GM18508 (cell line): ENCODE measurements around the gene CHI3L2.

Source experiments
- ATAC-seq: cut with Tn5 transposase; IDR thresholded peaks from one replicate; pipeline ENCODE4 v1.9.1; 2021; ENCODE audit warnings: moderate number of reproducible peaks; ENCODE audit not compliant: insufficient read depth, unreplicated experiment

The CHI3L2 gene, protein sequence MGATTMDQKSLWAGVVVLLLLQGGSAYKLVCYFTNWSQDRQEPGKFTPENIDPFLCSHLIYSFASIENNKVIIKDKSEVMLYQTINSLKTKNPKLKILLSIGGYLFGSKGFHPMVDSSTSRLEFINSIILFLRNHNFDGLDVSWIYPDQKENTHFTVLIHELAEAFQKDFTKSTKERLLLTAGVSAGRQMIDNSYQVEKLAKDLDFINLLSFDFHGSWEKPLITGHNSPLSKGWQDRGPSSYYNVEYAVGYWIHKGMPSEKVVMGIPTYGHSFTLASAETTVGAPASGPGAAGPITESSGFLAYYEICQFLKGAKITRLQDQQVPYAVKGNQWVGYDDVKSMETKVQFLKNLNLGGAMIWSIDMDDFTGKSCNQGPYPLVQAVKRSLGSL

DNA sequence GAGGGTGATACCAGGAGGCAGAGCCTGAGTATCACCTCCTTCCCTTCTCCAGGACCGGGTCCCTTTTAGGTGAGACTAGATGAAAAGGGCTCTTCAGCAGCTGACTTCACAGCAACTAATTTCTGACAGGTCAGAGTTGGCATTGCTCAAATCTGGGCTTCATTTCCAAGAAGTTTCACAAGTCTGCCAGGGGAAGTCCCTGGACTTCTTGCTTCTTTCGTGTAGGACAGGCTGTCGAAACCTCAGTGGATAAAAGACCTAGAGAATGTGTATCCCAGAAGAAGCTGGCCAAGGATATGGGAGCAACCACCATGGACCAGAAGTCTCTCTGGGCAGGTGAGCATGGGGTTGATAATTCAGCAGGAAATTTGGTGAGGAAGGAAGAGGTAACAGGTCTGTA, at the start of gene CHI3L2:
TSS of gene CHI3L2 (plus strand) at position 280 of the 400 bp plus-strand sequence. CDS start at position 297, 17 bp downstream.
- no peak for ATAC-seq

DNA sequence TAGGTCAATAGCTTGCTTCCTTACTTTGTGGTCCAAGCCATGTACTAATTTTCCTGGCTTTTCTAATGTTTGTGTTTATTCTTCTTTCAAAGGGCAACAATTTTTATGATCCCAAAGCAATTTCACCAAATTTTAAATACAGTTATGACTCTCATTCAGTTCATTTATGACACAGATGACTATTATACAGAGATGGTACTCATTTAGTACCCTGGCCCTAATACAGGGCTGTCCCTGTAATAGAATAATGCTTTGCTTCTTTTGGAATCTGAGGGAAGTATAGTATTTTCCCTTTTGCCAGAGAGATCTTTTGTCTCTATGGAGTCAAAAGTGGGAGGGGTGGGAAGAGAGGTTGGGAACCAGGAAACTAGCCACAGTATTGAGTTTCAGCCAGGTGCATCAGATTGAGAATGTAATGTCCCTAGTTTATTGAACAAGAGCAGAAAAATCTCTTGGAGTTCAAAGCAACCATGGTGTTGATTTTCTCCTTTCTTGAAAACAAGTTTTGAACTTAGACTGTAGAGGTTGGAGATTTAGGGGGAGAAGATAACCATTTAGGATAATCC, 47.5 kb upstream of the CHI3L2 start:
- no peak for ATAC-seq

DNA sequence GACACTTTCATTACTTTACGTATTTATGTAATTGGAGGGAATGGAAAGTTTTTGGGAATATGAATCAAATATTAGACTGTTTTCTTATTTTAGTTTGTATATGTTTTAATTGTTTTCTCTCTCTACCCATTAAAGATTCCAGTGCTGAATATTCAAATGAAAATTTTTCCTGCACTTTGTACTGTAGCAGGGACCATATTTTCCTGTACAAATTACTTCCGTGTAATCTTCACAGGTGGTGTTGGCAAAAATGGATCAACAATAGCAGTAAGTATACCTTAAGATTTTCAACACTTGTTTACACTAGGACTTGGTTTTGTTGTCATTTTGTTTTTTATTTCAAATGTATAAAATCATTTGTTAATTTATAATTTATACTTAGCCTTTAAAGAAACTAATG, 45.5 kb upstream of the CHI3L2 start:
- ATAC-seq: no peak

DNA sequence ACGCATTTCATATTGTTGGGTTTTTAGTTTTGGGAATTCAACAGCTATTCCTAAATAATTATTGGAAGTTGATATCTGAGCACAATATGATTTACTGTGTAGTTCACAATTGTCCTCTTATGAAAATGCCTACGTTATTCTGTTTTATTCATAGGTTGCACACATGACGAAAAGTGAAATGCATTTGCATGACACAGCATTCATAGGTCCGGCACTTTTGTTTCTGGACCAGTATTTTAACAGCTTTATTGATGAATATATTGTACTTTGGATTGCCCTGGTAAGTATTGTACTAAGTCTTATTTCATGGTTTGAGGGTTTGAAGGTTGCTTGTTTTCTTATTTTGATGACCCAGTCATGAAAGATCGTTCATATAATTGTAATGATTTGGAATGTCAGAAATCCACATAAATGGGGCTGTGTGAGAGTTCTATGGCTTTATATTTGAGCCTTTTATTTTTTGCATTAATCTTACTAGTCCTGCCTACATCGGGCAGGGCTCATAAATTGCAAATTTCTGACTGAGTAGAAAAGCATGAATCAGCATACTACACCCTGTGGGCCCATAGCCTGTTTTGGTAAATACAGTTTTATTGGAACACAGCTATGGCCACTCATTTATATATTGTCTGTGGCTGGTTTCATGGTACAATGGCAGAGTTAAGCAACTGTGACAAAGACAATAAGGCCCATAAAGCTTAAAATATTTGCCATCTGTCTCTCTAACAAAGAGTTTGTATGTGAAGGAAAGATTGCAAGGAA, 44.0 kb upstream of the CHI3L2 start:
- ATAC-seq: no peak

DNA sequence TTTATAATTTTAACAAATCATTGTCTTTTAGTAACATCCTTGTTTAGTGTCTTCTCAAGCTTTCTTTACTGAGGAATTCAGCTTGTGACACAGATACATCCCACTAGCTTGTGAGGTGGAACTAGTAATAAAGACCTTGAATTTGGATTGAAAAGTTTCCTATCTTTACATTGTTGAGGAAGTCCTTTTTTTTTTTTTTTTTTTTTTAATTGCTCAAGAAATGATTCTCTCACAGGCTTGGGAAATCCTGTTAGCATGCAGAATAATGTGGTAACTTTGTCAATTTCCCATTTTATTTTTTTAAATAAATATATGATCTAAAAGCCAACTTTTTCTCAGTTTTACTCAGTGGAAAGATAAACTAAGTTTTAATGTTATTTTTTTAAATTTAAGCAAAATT, 42.9 kb upstream of the CHI3L2 start:
- ATAC-seq: no peak

DNA sequence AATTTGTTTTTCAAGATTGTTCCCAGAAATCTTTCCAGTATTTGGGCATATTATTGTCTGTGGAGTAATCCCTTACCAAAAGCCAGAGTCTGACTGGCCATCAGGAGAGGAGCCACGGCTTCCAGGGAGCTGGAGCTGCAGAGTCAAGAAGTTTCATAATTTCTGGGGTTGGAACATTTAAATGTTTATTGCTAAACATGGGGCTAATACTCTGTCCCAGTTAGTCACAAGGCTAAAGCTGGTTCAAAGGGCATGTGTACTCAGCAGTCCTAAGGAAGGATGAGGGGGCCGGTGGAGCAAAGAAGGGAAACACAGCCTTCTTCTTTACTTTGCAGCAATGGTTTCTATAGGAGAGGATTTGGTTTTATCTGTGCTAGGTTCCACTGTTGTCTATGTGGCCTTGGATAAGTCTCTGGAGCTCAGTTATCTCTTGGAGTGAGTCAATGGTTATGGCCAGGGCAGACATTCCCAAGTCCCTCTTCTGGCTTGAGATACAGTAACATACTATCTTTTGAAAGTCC, 36.5 kb upstream of the CHI3L2 start:
- no peak for ATAC-seq

DNA sequence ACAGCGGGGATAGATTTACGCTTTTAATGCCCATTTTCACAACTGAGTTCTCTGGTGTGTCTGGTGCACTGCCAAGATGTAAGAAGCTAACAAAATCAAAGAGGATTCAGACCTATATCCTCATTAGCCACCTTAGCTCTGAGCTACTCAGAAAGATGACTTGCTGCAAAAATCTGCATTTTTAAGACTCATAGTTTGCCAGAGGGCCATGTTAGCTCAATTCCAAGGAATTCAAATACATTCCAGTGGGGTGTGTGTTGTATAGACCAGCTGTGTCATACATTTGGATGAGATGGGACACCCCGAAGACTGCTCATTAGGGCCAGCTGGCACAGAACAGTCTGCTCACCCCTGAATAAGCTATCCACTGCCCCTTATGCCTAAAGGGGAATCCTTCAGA, 36.0 kb upstream of the CHI3L2 start:
- no peak for ATAC-seq

DNA sequence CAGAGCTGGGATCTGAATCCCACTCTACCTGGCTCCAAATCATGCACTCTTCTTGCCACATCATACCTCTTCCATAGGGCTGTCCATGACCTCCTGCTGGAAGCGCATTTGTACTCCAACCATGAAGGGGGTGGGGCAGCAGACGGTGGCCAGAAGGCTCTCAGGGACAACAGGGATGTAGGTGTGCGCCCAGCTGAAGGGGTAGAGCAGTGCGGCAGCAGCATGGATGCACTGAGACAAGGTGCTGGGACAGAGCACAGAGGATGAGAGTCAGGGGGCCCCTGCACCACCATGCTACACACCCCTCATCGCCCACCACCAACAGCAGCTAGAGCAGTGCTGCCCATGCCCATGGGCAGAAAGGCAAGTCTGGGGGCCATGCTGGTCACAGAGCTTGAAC, 35.4 kb upstream of the CHI3L2 start:
- ATAC-seq: no peak

DNA sequence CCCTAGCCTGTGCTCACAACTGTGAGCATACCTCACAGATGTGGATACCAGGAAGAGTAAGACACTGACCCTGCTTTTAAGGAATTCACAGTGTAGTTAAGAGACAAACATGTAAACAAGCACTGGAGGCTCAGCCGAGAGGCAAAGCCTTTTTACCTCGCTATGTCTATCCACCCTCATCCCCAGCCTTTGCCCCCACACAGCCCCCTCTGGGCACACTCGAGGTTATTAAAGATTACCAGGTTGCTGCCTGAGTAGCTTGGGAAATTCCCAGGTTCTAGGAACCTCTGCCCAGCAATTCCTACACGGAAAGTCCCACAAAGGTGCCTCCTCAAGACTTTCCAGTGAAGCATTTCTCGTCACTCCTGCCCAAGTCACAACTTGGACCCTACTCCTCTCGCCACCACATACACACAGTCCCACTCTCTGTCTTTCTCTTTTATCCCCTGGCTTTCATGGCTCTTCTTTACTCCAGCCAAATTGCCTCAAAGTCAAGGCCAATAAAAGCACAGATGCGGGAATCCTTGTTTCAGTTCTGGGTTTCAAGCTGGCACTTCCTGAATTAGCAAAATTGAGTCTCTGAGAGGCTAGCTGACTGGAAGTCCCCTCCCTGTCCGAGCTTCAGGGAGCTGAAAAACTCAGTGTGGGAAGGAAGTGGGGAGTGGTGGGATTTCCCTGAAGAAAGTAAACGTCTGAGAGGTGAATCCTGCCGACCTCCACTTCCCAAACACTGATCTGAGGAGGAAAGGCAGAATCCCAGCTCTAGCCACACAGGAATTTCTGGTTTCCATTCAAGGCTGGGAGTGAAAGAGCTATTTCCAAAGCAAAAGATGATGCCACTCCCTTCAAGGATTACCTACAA, 34.6 kb upstream of the CHI3L2 start:
- no peak for ATAC-seq

DNA sequence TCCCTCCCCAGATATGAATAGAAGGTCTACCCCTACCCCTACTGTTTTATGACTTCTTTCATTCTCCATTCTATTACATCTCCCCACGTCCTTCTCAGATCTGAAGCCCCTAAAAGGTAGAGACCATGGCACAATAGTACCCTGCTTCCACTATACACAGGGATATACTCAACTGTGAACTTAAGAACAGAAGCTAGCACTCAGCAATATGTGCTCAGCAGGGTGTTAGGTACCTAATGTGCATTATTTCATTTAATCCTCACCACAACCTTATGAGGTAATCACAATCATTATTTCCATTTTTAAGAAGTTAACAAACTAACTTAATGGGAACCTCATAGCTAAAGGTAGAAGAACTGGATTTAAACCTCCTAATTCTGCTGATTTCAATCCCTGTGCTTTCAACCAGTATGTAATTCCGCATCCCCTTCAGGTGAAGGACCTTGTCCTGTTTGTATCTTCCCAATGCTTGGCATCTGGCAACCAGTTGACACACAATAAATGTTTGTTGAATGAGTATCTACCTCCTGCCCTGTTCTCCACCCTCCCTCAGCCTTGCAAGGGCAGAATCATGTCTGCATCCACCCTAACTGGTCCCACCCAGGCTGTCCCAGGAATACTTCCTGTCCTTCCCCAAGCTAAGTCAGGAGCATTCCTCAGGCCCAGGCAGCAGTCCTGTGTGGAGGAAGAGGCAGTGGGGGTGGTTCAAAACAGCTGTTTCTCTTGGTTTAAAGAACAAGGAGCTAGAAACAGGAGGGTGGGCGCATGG, 33.6 kb upstream of the CHI3L2 start:
- ATAC-seq: no peak

DNA sequence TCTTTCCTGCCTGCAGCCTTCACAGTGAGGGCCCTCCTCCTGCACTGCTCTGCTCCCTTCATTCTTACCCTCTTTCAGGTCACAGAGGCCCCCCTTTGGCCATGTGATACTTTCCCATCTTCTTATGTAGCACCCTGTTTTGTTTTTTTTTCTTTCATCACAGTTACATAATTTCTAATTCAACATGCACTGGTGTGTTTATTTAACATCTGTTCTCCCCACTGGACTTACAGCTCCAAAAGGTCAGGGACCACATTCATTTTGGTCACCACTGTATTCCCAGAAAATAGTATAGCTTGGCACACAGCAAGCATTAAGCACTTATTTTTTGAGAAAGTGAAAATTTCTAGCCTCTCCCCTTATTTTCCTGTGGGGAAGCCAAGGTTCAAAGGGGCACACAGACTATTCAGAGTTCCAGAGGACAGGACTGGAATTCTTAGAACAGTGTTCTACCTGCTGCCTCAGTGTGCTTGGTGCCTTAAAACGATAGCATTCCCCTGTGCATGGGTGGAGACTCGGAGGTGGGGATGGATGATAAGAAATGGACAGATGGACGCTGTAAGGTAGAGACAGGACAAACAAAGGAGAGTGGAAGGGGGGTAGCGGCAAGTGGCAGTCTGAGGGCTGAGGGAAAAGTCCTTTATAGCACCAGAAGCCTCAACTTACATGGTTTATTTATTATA, 32.4 kb upstream of the CHI3L2 start:
- ATAC-seq: no peak

DNA sequence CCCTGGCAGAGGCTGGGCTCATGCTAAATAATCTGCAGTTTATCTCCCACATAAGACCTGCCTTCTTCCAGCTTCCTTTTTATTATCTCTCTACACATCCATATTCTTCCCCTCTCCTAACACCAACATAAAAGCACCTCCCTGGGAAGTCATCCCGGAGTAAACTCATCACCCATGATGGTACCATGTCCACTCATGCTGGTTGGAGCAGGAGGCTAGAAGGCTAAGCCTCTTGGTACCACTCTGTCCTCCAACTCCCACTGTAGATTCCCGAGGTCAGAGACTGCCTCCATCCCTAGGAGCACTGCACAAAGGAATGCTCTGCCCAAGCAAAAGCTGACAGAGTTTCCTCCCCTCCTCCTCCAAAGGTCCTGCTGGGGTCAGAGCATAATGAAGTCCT, 31.3 kb upstream of the CHI3L2 start:
- ATAC-seq: no peak

DNA sequence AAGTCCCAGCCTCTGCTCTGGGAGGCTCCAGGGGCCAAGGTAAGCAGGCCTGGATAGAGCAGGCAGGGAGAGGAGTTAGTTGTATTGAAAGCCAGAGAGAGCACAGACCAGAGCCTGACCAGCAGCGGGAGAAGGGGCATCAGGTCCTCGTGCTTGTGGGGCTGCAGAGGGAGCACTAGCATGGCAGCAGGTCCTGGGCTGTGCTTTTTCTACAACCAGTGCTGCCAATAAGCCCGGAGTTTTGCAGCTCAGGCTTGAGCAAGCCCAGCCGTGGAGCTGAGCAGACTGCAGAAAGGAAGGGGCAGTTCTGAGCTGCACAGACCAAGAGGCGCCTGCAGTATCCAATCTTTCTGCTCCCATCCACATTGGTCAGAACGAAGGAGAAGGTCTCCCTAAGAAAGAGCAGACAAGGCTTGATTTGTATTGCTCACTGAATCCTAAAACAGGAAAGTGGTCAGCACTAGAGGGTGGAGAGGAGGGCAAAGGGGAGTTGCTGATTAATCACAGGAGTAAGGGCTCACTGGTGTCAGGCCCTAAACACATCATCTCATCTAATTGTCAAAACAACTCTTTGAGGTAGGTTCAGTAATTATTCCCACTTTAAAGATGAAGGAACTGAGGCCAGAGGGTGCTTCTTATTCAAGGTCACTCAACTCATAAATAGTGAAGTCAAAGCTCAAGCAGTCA, 29.8 kb upstream of the CHI3L2 start:
- no peak for ATAC-seq

DNA sequence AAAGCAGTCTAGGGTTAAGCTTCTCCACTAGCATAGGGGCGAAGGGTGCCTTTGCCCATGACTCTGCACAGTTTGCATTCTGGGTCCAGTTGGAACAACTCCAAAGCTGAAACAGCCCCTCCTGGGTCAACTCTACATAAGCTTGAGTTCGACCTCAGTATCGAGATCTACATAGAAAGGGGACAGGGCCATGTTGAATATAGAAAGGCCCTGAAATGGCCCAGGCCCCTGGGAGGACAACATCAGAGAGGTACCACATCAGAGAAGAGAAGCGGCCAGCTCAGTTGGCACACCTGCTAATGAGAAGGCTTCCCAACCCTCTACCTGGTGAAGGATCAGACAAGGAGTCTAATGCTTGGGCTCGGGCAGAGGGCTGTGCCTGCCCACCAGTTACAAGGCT, 28.7 kb upstream of the CHI3L2 start:
- no peak for ATAC-seq

DNA sequence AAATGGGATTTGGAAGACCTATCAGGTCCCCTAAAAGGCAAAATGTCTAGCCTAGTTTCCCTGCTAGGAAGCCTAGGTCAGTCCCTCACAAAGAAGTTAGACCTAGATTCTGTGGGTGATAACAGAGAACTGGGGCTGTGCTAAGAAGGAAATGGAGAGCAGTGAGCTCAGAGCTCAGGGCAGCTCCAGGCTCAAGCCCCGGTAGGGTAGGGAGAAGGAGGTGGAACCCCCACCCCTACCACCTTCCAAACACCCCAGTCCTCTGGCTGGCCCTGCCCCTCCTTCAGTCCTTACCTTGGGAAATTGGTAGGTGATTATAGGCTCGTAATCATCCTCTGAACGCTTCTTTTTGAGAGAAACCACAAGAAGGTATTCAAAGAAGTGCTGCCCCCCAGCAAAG, 28.2 kb upstream of the CHI3L2 start:
- ATAC-seq: no peak

DNA sequence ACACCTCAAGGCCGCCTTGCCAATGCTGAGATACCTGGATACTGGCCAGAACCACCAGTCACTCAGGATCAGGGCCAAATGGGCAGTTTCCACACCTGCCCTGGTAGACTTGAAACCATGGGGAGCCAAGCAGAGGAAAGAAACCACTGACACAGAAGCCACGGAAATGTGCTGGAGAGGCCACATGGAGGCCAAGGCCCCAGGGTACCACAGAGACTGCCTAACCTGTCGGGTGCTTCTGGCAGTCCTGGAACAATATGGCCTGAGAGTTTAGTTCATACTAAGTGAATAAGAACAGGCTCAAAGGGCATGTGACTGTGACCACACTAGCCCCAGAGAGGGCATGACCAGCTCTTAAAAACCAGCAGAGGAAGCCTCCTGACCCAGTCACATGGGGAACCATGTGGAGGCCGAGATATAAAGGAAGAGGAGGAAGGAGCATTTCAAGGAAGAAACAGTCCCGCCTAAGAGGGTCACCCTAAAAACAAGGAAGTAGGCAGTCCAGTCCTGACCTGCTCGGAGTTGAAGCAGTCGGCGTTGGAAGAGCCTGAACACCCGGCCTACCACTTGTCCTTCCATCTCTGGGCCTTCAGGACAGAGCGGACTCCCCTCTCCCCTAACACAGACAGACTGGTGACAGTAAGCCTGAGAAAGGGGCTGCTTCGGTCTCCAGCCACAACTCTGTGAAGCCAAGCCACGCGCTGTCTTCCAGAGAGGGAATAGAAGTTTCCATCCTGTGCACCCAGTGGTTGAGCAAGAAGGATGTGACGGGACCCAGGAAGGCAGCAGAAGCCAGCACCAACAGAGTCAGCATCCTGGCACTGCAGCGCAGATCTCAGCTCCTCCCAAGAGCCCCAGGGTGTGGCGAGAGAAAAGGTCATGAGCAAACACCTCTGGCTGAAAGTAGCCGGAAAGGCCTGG, 27.4 kb upstream of the CHI3L2 start, which contains the start of gene DENND2D:
TSS of gene DENND2D (minus strand) at position 766 of the 921 bp plus-strand sequence. CDS start at position 579, 187 bp downstream.
- ATAC-seq: no peak

DNA sequence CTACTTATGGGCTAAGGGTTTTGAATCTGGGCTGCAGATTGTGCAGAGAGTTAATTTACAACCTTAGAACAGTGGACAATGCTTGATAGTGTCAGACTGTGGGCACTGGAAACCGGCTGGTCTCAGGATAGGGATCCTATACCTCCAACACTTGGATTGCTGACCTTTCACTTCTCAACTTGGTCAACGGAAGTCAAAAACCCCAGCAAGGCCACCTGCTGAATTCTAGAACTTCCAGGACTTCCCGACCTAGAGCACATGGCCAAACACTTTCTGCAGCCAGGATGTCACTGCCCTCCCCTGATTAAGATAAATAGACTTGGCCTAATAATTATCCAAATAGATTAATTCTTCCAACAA, 26.7 kb upstream of the CHI3L2 start:
- no peak for ATAC-seq
